Fibroblast of the aortic adventitia (primary cell): ENCODE measurements around the gene SLA2. TPM values are rescaled to one million over a fixed set of nuclear protein-coding genes. Genes with fewer than 3 reads are reported as not detected.

ENCODE experiments used
- DNase-seq: peaks from one replicate; pipeline ENCODE4 v3.0.0-alpha.2; 2010; ENCODE audit warnings: low read depth
- H3K4me3 ChIP-seq: 2 replicates; pipeline ENCODE4 v1.5.1; 2011; ENCODE audit warnings: low read depth, mild to moderate bottlenecking, control low read depth, low read length, moderate library complexity
- total RNA-seq: library from RNA; depleted of rRNA; stranded (reverse); fragments of >200 nt; gene quantifications from 2 replicates; pipeline ENCODE4 v1.2.3, GENCODE V29; 2012; ENCODE audit warnings: low replicate concordance
- TF ChIP-seq, protein P1 (sequence below): IDR thresholded peaks from 2 replicates; pipeline ENCODE4 v1.5.1; 2011; ENCODE audit warnings: mild to moderate bottlenecking, low read length, control low read depth, inconsistent platforms; ENCODE audit not compliant: insufficient read depth

SLA2 gene
- total RNA-seq, 1 donor, result not detected

DNA sequence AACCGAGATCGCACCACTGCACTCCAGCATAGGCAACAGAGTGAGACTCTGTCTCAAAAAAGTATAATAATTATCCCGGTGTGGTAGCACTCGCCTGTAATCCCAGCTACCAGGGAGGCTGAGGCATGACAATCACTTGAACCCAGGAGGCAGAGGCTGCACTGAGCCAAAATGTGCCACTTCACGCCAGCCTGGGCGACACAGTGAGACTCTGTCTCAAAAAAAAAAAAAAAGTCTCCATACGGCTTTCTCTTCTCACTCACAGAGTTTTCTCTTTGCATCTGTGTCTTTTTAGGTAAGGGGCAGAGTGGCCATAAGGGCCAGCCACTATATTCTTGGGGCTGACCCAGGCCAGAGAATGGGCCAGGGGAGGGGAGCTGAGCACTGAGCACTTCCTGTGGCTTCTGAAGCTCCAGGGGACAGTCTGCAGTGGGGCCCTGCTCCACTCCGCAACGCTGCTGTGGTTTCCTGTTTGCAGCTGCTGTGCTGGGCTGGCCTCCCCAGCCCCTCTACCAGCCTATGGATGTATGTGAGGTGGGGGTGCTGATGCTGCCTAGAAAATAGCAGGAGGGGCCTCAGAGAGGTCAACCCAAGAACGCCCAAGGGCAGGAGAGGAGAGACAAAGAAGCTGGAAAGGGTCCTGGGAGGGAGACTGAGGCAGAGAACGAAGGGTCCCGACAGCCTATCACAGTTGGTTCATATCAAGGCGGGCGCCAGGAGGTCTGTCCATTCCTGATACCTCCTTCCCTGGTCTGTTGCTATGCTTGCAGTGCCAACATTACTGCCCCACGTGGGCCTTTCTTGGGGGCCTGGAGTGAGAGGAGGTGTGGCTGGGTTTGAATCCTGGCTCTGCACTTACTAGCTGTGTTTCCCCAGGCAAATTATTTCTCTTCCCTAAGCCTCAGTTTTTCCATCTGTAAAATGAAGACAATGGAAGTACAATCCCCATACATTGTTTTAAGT lies 16.0 kb downstream of the SLA2 start:
- no peak overlapping the region for H3K4me3 ChIP-seq
- no peak for DNase-seq
- TF ChIP-seq, protein P1, sequence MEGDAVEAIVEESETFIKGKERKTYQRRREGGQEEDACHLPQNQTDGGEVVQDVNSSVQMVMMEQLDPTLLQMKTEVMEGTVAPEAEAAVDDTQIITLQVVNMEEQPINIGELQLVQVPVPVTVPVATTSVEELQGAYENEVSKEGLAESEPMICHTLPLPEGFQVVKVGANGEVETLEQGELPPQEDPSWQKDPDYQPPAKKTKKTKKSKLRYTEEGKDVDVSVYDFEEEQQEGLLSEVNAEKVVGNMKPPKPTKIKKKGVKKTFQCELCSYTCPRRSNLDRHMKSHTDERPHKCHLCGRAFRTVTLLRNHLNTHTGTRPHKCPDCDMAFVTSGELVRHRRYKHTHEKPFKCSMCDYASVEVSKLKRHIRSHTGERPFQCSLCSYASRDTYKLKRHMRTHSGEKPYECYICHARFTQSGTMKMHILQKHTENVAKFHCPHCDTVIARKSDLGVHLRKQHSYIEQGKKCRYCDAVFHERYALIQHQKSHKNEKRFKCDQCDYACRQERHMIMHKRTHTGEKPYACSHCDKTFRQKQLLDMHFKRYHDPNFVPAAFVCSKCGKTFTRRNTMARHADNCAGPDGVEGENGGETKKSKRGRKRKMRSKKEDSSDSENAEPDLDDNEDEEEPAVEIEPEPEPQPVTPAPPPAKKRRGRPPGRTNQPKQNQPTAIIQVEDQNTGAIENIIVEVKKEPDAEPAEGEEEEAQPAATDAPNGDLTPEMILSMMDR, result no peak

DNA sequence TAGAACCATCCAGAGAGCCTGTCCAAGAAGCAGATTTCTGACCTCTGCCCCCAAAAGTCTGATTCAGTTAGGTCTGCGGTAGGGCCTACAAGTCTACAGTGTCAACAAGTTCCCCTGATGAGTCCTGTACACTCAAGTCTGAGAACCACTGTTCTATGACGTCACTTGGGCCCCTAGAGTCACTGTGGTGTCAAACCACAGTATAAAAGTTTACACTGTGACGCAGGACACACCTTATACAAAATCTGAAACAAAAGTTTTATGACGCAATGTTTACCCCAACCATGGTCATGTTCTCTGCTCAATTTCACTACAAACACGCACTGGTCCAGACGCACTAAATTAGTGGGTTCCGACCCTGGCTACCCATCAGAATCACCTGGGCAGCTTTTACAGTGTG lies 17.9 kb downstream of the SLA2 start:
- DNase-seq, result no peak
- TF ChIP-seq, protein P1, result no peak
- H3K4me3 ChIP-seq, result no peak overlapping the region

DNA sequence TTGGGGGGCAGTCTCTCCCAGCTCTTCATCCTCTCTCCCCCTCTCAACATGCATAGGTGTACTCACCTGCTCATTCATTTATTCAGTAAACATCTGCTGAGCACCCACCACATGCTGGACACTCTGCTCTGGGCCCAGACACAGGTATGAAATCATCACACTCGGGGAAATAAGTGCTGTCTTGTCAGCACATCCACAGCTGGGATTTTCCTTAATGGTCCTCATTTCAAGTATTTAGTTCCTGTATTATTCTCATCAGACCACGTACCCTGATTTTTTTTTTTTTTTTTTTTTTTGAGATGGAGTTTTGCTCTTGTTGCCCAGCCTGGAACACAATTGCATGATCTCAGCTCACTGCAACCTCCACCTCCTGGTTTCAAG lies 21.1 kb downstream of the SLA2 start:
- no peak for DNase-seq
- H3K4me3 ChIP-seq, result no peak overlapping the region
- TF ChIP-seq, protein P1, result no peak

DNA sequence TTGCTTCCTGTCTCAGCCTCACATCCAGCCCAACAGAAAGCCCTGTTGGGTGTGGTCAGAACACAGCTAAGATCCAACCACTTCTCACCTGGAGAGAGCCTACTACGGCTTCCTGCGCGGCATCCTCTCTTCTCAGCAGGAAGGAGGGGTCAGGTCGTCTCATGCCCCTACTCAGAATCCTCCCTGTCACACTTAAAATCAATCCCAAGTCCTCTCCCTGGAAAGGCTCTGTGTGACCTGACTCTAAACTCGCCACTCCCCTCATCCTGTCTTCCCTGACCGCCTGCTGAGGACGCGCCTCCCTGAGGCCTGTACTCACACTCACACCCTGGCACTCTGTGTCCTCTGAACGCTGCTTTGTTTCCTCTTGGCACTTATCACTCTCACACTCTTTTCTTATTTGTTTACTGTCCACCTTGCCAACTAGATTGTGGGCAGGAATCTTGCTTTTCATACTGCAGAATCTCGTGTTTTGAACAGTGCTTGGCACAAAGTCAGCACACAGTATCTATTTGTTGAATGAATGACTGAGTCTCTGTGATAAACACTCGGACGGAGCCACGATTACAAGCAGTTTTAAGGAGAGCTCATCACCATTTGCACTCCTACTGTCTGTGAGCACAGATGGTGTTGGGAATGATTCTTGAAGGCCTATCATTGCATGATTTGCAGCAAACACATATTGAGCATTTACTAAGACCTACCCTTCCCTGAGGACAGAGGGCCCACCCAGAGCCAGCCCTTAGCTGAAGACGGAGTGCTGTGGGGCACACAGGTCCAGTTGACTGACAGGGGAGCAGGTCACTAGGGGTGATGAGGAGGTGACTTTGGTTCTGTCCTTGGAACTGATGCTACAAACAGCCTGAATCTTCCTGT lies 21.7 kb downstream of the SLA2 start:
- no peak for DNase-seq
- TF ChIP-seq, protein P1, result no peak
- no peak overlapping the region for H3K4me3 ChIP-seq

DNA sequence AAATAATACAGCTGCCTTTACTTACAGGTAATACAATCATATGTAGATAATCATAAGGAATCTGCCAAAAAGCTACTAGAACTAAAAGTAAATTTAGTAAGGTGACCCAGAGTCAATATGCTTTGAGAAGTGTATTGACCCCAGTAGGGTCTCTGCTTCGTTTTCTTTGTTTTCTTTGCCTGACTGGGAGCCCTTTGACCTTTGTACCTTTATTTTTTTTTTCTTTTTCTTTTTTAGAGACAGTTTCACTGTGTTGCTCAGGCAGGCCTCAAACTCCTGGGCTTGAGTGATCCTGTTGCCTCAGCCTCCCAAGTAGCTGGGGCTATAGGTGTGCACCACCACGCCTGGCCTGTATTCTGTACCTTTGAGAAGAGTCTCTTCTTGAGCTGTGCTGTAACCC lies 22.6 kb downstream of the SLA2 start:
- DNase-seq, result no peak
- no peak overlapping the region for H3K4me3 ChIP-seq
- TF ChIP-seq, protein P1, result no peak

DNA sequence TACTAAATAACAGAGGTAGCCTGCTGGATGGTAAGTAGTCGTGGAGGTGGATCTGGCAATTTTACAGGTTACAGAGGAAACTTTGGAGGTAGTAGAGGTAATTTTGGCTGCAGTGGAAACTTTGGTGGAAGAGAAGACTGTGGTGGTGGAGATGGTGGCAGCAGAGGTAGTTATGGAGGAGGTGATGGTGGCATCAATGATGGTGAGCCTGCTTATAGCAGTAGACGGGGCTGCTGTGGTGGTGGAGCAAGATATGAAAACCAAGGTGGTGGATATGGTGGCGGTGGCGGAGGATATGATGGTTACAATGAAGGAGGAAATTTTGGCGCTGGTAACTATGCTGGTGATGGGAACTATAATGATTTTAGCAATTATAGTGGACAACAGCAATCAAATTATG lies 25.1 kb downstream of the SLA2 start:
- DNase-seq, result no peak
- no peak overlapping the region for H3K4me3 ChIP-seq
- TF ChIP-seq, protein P1, result no peak
